ENCODE results near the gene ARHGAP29.

Gene ARHGAP29

DNA sequence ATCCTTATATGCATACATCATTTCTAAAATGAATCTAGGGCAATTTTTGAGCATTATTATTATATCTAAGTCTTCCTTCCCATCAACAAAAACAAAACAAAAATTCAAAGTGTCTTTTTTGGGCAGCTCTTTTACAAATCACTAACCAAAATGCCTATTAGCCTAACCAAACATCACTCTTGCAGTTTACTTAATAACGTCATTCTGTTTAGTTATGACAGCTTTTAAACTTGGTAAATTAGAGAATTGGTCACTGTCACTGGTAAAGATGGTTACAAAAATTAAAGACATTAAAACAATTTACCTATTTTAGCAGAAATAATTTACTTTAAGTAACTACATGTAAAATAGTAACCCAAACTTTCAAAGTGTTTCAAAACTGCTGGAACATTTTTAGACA is 2.8 kb downstream of the ARHGAP29 start:
- no peak for DNase-seq (ENCODE audit: low spot score)

DNA sequence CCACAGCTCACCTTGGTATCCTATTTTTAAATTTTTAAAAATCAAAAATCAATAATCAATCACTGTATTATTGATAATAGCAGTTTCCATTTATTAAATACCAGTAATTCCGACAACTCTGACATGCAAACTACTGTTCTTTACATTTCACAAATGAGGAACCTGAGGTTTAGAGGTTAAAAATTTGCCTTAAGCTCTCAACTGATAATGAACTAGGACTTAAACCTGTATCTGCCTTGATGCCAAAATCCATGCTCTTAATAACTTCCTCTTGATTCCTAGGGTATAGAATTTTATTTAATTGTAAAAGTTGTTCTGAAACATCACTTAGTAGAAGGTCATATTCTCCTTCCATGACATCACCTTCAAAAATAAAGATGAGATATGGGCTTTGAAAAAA is 5.6 kb downstream of the ARHGAP29 start:
- DNase-seq (ENCODE audit: low spot score) = no peak

GRCh38 chr1:94230920-94231319 is 6.5 kb downstream of the ARHGAP29 start:
- DNase-seq (ENCODE audit: low spot score) = no peak

DNA sequence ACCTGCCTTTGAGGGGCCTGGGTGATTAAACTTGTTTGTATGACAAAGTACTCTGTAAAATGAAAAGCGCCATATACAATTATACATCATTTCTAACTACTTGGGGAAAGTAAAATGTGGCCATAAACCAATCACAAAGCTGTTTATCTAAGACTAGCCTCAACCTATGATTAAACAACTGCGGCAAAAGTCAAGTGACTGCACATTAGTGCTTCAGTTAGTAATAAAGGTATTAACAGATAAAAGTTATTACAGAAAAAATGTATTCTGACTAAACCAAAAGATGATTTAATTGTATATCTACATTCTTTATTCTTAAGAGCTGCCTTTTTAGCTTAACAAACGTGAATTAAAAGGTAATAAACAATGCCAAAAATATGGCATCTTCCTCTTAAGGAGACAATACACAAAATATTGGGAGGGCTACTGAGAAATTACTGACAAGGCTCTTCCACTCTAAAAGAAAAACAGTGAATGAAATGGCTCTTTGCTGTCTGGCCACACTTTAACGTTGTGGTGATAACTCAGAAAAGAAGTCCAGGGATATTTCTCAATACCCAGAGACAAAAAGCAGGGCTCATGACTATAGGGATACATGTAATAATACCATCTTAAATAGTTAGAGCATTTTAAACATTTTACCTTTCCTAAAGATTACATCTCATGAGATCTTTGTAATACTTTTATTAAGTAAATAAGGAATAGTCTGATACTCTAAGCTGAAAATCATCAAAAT is 8.6 kb downstream of the ARHGAP29 start:
- no peak for DNase-seq (ENCODE audit: low spot score)

GRCh38 chr1:94227624-94228023 is 9.8 kb downstream of the ARHGAP29 start:
- DNase-seq (ENCODE audit: low spot score) = no peak

- DNase-seq (ENCODE audit: low spot score) = no peak
Observed at GRCh38 chr1:94225845-94226244, 11.5 kb downstream of the ARHGAP29 start.

GRCh38 chr1:94218332-94218731 is 19.1 kb downstream of the ARHGAP29 start:
- DNase-seq (ENCODE audit: low spot score) = no peak

DNA sequence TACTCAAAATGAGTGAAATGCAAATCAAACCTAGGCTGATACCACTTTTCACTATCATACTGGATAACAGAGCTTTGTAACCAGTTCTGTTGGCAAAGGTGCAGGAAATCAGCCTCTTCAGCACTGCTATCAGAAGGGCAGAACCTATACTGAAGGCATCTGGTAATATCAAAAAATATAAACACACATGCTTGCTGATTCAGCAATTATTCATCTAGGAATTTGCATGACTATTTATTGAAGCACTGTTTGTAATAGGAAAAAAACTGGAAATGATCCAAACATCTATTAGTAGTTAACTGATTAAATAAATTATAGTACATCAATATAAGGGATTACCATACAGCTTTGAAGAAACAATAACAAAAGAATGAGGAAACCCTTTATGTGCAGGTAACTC is 21.4 kb downstream of the ARHGAP29 start:
- no peak for DNase-seq (ENCODE audit: low spot score)

DNA sequence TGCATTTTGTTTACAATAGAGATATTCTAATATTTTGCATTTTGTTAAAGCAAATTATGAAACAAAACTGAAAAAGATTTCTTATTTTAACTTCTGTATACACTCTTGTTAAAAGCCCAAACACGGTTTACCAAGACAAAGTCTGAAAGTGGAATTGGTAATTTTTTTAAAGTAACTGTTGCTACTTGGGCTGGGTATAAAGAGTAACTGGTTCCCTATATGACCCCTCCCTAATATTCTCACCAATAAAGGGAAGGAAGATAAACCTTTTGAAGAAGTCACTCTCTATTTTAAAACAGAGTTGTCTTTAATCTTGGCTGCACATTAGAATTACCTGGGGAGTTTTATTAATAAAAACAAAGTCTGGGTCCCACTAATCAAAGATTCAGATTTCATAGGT is 27.4 kb downstream of the ARHGAP29 start:
- DNase-seq (ENCODE audit: low spot score) = no peak

DNA sequence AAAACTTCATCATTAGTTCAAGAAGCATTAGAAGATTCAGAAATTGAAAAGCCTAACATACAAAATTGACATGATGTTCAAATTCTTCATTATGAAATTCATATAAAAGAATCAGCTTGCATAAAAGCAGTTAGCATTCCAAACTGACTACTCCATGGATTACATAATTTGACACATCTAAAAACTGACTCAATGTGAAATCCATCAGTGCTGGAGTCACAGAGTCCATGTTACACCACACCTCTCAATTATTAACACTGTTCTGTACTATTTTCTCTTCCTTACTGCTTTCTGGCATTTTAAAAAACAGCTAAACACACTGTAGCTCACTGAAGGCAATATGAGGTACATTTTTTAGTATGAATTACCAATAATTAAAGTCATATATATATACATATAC is 28.0 kb downstream of the ARHGAP29 start:
- peak; percentile 81 for DNase-seq (ENCODE audit: low spot score)

DNA sequence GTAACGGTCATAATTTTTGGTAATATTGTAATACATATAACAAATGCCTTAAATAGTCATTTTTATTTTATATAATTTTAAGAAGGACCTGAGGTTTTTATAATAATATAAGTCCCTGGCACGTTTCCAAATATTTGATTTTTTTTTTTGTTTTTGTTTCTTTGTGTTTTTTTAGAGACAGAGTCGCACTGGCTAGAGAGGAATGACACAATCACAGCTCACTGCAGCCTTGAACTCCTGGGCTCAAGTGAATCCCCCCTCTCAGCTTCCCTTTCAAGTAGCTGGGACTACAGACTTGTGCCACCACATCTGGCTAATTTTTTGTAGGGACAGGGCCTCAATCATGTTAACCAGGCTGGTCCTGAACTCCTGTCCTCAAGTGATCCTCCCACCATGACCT is 29.7 kb downstream of the ARHGAP29 start:
- no peak for DNase-seq (ENCODE audit: low spot score)

- DNase-seq (ENCODE audit: low spot score) = peak; percentile 31
Observed at GRCh38 chr1:94205639-94206038, 31.7 kb downstream of the ARHGAP29 start.

DNA sequence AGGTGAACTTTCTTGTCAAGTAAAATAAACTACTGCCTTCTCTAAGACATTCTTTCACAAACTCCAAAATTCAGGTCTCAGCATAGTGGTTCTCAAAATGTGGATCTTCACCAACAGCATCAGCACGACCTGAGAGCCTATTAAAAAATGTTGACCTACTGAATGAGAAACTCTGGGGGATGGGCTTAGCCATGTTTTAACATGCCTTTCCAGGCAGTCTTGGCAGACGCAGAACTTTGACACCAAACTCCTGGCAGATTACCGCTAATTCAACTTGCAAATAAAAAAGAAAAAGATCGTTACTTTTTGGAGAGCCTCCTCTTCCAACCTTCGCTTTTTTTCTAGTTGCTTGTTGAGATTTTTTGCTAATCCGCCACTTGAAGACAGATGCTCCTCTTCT is 35.1 kb downstream of the ARHGAP29 start:
- DNase-seq (ENCODE audit: low spot score) = no peak

GRCh38 chr1:94199398-94199797 is 38.0 kb downstream of the ARHGAP29 start:
- DNase-seq (ENCODE audit: low spot score) = no peak

DNA sequence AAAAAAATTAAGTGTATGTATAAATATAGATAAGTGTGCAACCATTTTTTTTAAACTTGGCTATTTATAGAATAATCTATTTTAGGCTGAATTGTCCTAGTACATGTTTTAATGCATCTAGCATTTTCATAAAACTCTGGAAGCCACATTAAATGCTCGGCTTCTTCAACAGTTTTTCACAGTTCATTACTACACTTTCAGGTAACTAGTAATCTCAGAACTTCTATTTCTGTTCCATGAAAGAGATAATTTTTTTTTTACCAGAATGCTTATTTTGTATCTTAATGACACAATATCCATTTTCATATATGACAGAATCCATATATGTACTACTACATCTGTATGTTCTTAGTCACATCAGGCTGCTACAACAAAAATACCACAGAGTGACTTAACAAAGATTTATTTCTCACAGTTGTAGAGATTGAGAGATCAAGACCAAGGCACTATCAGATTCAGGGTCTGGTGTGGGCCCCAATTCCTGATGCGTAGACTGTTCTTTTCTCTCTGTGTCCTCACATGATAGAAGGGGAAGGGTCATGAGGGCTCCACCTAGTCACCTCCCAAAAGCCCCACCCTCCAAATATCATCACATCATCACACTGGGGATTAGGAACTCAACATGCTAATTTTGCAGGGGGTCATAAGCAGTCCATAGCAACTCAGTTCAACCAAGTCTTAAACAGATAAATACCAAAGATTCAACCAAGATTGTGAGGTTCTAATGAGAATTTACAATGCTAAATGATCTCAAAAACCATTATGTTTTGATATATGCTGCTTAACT is 43.1 kb downstream of the ARHGAP29 start:
- DNase-seq (ENCODE audit: low spot score) = no peak

GRCh38 chr1:94193128-94193527 is 44.3 kb downstream of the ARHGAP29 start:
- DNase-seq (ENCODE audit: low spot score) = no peak

- no peak for DNase-seq (ENCODE audit: low spot score)
Observed at GRCh38 chr1:94191216-94191615, 46.2 kb downstream of the ARHGAP29 start.

- no peak for DNase-seq (ENCODE audit: low spot score)
Observed at GRCh38 chr1:94186946-94187345, 50.4 kb downstream of the ARHGAP29 start.

DNA sequence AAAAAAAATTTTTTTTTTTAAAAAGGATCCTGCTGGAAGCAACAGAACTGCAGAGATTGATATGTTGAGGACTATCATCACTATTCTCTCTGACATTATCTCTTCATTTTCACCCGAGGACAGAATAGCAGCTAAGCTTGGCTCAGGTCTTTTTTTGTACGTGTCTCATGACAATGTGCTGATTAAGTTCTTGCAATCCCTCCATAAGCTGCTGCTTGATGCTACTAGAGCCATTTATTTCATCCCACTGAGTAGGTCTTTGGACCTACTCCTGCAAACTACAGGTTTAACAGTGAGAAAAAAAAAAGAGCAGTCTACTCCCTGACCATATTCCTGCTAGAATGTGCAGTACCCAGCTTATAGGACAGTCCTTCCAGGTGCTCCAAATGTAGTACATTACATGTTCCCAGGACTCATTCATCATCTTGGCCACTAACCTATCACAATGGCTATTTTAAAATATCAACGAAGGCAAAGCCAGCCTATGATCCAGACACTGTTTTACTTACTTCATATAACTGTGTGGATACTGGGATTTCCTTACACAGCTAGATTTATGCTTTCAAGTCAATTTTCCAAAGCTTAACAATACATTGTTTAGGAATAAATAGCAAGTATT is 54.1 kb downstream of the ARHGAP29 start:
- DNase-seq (ENCODE audit: low spot score) = no peak

GRCh38 chr1:94182191-94182590 is 55.2 kb downstream of the ARHGAP29 start:
- no peak for DNase-seq (ENCODE audit: low spot score)

DNA sequence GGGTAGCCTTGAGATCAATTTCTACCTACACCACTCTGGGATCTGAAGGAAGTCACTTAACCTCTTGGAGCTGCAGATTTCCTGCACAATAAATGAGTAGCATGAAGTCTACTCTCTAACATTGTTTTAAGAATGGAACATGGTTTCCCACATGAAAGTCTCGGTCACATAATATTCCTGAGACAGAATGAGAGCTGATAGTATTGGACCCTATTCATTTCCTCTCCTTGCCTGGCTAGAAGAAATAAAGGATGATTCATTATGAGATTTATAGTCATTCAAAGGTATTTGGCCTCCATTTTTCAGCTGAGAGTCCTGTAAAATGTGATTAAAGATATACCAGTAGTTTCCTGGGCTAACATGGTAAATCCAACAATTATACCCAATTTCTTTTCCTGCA is 56.7 kb downstream of the ARHGAP29 start:
- no peak for DNase-seq (ENCODE audit: low spot score)

DNA sequence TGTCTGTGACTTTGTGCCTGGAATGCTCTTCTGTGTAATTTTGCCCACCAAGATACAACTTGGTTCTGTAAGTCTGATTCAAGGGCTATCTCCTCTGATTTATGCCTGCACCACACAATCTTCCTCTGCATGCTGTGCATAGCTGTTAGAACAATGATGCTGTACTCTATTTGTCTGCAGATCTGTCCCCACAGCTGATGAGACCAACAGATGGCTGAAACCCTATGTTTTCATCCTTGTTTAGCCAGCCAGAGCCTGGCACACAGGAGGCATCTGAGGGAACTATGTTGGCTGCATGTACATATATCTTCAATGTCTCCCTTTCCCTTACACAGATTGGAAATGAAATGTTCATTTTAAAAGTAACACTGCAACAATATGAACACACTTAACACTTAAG is 58.5 kb downstream of the ARHGAP29 start:
- DNase-seq (ENCODE audit: low spot score) = no peak

DNA sequence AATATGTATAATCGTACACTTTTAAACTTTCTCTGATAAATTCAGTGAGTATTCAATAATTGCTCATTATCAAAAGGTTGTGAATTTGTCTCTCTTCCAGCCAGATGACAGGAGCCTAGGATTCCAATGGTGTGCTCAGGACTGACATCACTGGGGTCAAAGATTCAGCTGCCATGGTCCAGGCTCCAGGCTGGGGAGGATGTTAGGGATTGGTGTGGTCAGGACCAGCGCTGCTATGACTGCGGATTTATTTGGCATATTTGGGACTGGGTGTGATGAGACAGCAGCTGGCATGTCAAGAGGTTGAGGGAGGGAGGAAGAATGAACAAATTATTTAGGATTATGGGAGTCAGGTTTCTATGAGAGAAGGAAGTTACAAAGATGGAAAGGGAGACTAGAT is 68.3 kb downstream of the ARHGAP29 start:
- DNase-seq (ENCODE audit: low spot score) = no peak
